Stimulated activated CD8-positive, alpha-beta memory T cell treated with anti-CD3 and anti-CD28 coated beads, Interleukin-7, amount 100 ng/mL, for 4 hours (primary cell): Measurements from ENCODE around the gene SEC14L1.

Source experiments
- DNase-seq, 2 donors: peaks; one replicate each; pipeline ENCODE4 v3.0.0-alpha.2; 2020; ENCODE audit warnings: low read depth in 2 of 2

The SEC14L1 gene

DNA sequence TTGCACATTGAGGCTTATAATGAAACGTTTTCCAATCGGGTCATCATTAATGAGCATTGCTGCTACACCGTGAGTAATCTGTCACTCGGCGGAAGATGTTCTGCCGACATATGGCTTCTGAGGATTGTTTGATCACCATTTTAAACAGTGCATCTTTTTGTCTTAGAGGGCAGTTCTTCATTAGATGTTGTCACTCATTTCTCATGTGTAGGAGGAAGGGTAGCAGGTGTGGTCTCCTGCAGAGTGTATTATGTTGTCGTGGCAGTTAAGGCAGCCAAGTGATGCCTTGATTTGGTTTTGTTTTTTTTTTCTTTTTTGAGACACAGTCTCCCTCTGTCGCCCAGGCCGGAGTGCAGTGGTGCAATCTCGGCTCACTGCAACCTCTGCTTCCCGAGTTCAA is 50.5 kb downstream of the SEC14L1 start:
- DNase-seq = no peak

DNA sequence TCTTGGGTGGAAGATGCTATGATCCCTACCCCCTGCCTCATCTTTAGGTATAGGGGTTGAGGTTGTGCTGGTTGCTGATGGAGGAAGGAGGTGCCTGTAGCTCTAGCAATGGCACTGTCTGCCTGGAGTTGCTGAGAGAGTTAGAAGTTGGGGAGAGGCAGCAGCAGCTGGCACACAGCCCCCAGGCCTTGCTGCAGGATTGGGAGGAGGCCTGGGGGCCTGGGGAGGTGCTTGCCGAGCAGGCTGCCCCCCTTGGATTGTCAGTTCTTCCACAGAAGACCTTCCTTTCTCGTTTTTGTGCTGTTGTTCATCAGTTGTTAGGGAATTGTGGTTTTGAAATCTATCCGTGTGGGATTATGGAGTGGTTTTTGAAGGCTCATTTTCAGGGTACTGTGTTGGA is 52.9 kb downstream of the SEC14L1 start:
- no peak for DNase-seq

DNA sequence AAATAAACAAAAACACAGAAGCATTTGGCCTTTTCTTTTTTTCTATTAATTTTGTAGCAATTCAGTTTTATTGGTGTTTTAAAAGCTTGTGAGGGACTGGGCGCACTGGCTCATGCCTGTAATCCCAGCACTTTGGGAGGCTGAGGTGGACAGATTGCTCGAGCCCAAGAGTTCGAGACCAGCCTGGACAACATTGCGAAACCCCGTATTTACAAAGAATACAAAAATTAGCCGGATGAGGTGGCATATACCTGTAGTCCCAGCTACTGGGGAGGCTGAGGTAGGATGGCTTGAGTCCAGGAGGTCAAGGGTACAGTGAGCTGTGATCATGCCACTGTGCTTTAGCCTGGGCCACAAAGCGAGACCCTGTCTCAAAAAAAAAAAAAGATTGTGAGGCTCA is 53.4 kb downstream of the SEC14L1 start:
- no peak for DNase-seq

DNA sequence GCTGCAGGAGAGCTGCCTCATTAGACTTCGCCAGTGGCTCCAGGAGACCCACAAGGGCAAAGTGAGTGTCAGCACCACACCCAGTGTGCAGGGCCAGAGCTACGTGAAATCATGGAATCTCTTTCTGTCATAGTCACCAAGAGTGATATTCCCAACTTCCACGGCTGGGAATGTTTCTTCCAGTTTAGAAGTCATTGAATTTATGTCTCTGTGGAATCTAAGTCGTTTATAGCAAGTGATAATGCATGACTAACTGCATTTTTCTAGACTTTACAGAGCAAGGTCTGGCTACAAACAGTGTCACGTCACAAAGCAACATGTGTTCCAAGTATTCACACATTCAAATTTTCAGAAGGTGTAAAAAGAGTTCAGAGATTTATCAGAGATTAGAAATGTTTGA is 55.5 kb downstream of the SEC14L1 start:
- DNase-seq = no peak

DNA sequence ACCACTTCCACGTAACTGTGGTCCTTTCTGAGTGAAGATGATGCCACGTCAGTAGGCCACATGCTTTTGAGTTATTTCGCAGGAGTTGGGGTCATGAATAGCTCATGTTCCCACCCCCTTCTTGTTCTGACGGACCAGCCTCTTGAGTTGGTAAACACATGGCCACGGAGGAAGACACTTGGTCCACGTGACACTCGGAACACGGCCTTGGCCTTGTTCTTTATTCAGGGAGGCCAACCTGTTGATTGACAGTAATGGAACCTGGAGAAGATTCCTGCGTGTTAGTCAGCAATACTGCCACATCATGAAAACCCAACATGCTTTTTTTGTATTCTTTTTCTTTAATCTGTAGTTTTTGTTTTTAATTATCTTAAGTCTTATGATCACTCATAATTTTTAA is 56.3 kb downstream of the SEC14L1 start:
- DNase-seq = no peak

DNA sequence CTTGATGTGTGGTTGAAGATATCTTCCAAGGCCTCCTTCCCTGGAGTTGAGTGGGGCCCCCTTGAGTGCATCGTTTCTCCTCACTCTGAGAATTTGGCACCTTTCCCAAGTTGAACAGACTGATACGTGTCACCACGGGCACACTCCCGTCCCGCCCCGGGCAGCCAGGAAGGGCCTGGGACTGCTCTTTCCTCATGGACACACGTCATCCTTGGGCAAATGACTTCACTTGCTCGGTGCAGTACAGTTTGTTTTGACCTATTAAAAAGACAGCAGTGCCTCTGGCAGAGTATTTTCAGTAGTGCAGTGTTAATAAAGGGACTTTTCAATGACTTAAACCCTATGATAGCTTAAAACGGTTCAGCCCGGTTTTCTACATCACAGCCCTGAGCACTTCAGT is 59.9 kb downstream of the SEC14L1 start:
- DNase-seq = no peak

DNA sequence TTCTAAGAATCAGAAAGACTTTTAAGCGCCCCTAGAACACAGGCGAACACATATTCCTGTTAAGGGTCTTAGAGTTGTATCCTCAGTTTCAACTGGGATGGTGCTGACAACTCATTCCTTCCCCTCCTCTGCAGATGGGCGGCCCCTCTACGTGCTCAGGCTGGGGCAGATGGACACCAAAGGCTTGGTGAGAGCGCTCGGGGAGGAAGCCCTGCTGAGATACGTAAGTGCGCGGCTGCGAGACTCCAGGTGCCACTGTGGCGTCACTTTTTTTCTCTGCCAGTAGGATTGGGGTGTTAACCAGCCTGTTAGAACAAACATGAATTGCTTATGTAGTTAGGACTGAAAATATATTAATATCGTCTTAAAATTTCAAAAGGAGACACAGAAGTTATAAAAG is 62.7 kb downstream of the SEC14L1 start:
- no peak for DNase-seq

DNA sequence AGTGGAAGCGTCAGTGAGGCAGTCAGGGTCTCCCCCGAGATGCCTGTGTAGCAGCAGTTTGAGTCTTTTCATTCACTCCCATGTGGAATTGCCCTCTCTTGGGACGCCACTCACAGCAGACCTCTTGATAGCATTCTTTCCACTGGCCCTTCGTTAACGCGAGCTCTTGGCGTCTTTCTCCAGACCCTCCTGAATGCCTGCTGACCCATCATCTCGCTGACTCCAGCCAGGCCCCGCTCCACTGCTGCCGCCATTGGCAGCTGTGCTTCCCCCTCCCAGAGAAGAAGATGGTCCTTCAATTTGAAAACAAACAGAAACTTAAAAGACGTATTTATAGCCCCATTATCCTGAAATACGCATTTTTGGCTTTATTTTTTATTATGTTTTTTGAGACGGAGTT is 63.1 kb downstream of the SEC14L1 start:
- no peak for DNase-seq

DNA sequence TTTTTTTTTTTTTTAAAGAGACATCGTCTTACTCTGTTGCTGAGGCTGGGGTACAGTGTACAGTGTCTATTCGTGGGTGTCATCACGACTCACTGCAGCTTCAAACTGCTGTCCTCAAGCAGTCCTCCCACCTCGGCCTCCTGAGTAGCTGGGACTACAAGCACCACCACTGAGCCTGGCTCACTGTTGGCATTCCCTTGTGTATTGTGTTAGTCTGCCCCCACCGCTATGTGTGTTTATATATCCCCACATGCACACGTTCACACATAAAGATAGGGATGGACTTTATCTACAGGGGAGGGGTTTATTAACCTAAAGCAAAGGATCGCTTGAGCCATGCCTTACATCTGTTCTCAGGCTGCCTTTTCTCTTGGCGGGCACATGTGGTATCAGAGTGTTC is 63.8 kb downstream of the SEC14L1 start:
- DNase-seq = no peak

DNA sequence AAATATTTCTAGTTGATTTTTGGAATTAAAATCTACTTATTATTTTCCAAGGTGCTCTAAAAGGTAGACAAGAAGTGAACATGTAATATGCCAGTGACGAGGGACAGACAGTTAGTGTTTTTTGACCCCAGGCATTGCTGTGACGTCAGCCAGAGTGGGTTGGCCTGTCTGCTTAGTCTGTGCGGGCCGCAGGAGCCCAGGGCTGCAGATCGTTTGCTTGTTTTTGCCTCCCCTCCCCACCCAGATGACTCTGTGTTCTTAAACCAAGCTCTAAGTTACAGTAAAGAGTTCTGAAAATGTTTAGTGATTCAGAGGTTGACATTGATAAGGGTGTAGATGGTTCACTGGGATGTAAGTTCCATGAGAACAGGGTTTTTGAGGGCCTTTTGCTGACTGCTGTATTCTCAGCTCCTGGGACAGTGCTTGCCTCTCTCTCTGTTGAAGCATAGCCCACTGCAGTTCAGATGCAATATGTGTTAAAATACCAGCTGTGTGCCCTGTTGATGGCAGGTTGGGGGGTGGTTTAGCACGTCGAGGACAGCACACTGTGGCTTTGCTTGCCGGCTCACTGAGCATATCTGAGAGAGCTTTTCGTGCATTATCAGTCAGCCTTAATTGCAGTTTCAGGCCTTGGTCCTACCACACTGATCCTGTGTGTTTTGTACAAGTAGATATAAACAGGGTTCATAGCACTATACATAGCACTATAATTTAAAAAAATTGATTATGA is 64.8 kb downstream of the SEC14L1 start:
- no peak for DNase-seq

DNA sequence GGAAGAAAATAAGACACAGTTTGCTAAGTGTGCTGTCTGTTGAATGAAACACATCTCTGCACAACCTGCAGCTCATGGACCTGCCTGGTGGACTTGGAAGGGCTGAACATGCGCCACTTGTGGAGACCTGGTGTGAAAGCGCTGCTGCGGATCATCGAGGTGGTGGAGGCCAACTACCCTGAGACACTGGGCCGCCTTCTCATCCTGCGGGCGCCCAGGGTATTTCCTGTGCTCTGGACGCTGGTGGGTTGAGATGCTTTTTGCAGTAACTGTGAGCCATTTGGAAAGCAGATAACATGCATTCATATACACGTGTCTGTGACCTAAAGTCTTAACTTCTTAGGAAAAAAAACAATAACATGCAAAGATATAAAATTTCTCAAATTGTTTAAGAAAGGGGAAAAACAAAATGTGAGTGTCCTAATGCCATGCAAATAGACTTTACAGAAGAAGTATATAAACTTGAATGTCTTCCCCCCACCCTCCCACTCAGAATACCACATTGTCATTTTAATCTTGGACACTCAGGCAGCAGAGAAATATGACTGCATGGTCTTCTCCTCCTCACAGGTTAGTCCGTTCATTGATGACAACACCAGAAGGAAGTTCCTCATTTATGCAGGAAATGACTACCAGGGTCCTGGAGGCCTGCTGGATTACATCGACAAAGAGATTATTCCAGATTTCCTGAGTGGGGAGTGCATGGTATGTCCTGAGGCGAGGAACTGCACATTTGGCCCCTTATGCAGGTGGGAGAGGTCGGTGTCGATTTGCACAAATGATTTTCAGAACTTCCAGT is 65.6 kb downstream of the SEC14L1 start:
- DNase-seq = no peak

DNA sequence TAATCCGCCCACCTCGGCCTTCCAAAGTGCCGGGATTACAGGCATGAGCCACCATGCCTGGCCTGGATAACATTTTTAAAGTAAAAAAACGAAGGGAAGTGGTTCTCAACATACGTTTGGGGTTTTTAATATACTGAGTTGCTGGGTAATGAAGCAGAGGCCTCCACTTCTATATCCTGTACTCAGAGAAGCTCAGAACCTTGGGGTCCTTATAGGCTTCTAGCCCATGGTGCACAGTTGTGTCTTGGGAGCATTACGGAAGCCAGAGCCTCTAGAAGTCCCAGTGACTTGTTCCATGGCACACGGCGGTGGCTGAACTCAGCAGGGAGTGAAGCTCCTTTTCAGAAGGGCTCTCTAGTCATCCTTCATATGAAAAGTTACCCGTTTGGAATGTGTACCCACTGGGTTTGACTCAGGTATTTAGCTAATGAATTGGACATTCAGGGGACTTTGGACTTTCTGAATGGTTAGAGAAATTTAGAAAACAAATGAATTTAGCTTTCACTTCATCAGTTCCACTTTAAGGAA is 67.0 kb downstream of the SEC14L1 start:
- no peak for DNase-seq

DNA sequence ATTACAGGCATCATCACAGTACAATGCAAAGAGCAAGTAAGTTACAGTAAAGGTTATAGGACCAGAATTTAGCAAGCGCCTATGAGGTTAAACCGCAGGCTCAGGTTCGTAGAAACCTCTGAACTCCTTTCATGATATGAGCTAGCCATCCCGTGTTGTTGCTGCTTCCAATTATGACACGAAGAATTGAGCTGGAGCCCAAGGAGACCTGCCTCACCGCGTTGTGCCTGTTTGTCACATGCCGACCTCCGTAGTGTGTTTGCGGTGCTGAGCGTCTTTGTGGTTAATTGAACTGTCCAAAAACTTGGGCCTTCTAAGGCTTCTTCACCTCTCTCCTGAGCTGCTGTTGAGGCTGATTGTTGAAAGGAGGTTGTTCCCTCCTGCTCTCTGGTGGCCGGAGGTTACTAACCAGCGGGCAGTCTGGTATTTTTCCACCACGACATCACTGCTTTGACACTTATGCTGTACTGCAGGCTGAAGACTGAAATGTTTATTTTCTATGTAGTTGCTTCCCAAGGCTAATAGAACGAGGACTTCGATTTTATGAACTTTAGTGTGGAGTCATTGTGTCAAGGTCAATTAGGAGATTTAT is 67.5 kb downstream of the SEC14L1 start:
- no peak for DNase-seq

DNA sequence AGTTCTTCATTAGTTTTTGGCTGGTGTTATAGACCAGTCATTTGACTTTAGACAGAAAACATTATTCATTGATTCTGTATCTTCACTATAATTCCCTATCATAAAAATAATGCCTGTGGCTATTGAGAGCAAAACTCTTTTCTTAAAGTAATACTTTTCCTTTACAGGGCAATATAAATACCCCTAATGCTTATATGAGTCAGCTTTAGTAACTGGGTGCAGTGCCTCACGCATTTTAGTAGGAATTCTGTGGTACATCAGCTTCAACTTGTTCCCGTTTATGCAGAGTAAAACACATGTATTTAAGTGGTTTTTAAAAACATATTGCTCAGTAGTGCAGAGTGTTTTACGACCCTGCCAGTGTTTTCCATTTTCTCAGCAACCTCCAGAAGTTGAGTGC is 68.1 kb downstream of the SEC14L1 start:
- DNase-seq = no peak

DNA sequence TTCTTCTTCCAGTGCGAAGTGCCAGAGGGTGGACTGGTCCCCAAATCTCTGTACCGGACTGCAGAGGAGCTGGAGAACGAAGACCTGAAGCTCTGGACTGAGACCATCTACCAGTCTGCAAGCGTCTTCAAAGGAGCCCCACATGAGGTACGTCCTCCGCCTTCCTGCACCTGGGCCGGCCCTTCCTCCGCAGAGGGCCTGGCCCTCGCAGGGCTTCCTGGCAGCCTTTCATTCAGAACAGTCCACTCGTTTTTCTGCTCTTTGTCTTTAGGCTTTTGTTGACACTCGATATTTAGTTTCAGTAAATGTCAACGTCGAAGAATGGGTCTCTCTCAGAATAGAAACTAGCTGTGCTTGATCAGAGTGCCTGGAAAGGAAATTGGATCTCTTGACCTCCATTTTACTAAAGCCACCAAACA is 68.6 kb downstream of the SEC14L1 start:
- no peak for DNase-seq

DNA sequence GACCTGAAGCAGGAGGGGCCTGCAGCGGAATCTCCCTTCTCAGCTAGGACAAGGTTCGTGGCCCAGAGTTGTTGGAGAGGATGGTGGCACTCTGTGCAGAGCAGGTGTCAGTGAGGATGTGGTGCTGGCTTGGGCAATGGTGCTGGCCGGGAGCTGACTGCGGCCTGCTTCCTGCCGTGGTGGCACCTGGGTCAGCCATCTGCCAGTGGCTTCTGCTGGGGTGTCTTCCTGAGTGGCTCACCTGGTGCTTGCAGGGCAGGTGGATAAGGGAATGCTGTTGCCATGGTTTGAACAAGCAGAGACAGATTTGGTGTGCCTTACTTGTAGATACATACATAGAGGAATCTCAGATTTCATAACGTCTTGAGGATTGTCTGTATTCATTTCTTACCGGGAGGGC is 69.6 kb downstream of the SEC14L1 start:
- no peak for DNase-seq

DNA sequence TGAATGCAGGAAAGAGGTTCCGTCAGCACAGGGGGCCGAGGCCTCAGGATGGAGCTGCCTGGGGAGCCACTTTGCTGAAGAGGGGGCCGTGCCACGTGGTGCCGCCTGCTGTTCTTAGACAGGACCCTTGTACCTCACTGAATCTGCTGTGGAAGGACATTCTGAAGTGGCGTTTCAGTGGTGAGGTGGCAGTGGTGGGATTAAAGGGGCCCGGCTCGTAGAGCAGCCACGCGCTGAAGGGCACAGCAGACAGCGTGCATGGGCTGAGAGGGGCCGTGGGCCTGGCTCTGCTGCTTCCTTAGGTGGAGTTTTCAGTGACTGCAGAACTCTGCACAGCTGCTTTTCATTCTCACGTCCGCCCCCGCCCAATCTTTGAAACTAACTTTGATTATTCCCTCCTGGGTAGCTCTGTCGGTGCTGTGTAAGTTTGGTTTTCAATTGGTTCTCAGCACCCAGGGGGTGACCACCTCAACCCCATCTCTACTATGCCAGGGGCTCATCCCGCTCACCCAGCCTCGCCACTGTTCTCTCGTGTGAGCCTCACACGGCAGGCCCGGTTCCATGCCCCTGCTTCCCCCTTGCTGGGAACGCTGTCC is 70.3 kb downstream of the SEC14L1 start:
- DNase-seq = no peak

DNA sequence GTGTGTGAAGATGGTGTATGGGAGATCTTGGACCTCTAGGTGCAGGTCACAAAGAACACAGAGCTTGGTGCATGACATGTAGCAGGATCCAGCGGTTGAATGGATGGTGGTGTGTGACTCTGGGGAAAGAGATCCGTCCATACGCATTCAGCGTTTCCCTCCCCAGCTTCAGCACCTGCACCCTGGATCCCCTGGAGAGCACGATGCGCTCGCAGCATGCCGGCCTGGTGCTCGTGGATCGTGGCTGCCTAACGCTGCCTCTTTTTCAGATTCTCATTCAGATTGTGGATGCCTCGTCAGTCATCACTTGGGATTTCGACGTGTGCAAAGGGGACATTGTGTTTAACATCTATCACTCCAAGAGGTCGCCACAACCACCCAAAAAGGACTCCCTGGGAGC is 70.9 kb downstream of the SEC14L1 start:
- DNase-seq = no peak

DNA sequence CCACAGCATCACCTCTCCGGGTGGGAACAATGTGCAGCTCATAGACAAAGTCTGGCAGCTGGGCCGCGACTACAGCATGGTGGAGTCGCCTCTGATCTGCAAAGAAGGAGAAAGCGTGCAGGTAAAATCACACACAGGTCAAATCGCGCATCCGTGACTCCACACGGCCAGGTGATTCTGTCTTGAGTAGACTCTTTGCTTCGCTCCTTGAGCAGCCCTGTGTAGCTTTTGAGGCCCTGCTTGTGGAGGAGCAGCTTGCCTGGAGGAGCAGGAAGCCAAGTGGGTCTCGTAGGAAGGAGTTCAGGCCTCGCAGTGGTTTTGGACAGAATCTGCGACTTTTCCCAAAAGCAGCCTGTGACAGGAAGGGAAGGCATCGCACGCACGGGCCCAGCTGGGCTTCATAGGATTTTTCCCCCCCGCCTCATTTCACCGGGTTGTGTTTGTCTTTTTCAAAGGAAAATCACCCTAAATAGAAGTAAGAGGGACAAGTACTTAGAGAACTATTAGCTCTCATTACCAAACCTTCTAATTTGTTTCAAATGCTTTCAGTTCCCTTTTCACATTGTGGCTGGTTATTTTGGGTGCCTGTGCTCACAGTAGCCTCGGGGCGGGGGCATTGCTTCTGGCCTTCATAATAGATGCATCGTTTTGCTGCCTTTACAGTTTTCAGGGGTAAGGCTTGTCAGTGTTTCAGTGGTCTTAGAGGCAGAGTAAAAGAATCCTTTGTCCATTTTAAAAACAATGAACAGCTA is 71.5 kb downstream of the SEC14L1 start:
- no peak for DNase-seq

DNA sequence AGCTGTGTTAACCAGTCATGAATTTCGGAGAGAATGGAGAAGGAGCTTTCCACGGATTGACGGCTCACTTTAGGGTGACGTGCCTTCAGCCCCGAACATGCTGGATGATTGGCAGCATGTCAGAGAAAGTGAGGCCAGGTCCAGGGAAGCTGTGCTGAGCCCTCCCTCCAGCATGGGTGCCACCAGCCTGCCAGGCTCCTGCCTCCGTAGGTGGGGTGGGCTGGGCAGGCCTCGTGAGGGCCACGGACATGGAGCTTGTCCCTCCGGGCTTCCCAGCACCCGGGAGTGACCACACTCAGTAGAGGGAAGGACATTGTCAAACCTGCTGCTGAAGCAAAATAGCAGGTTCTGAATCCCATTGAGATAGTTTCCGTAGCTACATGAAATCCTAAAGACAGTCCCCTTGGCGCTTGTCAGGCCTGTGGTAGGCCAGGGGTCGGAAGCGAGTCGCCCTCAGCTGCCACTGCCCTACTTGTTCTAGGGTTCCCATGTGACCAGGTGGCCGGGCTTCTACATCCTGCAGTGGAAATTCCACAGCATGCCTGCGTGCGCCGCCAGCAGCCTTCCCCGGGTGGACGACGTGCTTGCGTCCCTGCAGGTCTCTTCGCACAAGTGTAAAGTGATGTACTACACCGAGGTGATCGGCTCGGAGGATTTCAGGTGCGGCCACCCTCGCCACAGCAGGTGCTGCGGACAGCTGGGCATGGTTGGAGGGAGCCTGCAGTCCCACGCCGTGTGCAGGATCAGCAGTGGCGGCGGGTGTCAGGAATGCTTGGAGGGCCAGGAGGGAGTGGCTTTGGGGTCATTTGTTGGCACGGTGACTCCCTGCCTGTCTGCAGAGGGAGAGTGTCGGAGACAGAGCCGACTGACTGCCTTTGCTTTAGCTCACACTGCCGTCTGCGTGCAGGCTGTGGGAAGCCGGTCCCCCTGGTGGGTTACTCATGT is 72.3 kb downstream of the SEC14L1 start:
- DNase-seq = no peak

DNA sequence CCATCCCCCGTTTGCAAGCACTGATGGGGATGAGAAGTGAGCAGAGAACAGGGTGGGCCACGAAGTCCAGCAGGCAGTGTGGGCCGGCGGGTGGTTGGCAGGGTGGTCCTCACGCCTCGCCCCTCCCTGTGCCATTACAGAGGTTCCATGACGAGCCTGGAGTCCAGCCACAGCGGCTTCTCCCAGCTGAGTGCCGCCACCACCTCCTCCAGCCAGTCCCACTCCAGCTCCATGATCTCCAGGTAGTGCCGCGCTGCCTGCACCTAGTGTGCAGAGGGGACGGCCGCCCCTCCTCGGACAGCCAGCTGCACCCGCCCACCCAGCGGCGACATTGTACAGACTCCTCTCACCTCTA is 73.0 kb downstream of the SEC14L1 start:
- no peak for DNase-seq
